ENCODE data around the gene CSPG5. TPM values are rescaled to one million over a fixed set of nuclear protein-coding genes. Genes with fewer than 3 reads are reported as not detected.

CSPG5 gene
- total RNA-seq, 3 donors from 2014 or later = 0.44 to 0.98 (median 0.96) TPM

DNA sequence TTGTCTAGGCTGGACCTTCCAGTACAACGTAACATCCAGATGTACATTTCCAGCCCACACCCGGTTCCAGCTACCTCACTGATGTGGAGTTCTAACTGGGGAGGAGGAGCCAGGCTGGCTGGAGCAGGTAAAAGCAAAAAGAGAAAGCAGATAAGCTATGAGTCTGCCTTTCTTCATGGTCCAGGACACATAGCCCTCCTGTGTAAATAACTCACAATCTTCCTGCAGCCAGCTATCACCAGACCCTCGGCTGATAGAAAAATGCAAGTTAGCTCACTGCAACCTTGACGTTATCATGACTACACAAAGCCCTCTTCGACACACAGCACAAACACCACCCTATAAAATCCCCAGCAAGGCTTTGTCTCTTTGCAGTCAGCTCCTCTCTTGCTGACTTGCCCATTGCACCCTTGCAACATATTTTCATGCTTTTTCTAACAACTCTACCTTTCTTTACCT is 44.6 kb downstream of the CSPG5 start:
- Histone ChIP-seq H3K27ac (no peak overlapping the region), H3K36me3 (no peaks in the 10 kb centered on the region), H3K9me3 (no peaks in the 10 kb centered on the region), H3K4me3 (no peak overlapping the region), H3K4me1 (no peaks in the 10 kb centered on the region), H3K27me3 (no peaks in the 10 kb centered on the region)
- DNase-seq (ENCODE audit: low spot score in 2 of 2) = no peak
- intact Hi-C loops (cut with DNase I; ENCODE audit: low total_unique reads) = no loop called here
- no peak for TF ChIP-seq POLR2AphosphoS5 (IDR thresholded peaks at IDR 0.05)
- TF ChIP-seq, protein P1, sequence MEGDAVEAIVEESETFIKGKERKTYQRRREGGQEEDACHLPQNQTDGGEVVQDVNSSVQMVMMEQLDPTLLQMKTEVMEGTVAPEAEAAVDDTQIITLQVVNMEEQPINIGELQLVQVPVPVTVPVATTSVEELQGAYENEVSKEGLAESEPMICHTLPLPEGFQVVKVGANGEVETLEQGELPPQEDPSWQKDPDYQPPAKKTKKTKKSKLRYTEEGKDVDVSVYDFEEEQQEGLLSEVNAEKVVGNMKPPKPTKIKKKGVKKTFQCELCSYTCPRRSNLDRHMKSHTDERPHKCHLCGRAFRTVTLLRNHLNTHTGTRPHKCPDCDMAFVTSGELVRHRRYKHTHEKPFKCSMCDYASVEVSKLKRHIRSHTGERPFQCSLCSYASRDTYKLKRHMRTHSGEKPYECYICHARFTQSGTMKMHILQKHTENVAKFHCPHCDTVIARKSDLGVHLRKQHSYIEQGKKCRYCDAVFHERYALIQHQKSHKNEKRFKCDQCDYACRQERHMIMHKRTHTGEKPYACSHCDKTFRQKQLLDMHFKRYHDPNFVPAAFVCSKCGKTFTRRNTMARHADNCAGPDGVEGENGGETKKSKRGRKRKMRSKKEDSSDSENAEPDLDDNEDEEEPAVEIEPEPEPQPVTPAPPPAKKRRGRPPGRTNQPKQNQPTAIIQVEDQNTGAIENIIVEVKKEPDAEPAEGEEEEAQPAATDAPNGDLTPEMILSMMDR (IDR thresholded peaks at IDR 0.05) = no peak
- no peak for TF ChIP-seq POLR2A (IDR thresholded peaks at IDR 0.05)

DNA sequence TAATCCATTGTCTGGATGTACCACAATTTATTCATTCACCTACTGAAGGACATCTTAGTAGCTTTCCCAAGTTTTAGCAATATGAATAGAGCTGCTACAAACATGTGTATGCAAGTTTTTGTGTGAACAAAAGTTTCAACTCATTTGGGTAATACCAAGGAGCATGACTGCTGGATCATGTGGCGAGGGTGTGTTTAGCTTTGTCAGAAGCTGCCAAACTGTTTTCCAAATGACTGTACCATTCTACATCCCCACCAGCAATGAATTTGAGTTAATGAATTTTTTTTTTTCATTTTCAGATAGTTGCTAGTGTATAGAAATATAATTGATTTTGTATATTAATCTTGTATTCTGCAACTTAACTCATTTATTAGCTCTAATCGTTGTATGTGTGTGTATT is 45.2 kb downstream of the CSPG5 start:
- intact Hi-C loops (cut with DNase I; ENCODE audit: low total_unique reads) = no loop called here
- no peak overlapping the region for H3K27ac ChIP-seq
- H3K4me1 ChIP-seq = no peaks in the 10 kb centered on the region
- peaks cover 0 to 4% of the 10 kb centered on the region in 2 donors for H3K9me3 ChIP-seq
- H3K27me3 ChIP-seq = no peaks in the 10 kb centered on the region
- H3K36me3 ChIP-seq = no peaks in the 10 kb centered on the region
- H3K4me3 ChIP-seq = no peak overlapping the region
- TF ChIP-seq POLR2AphosphoS5 (IDR thresholded peaks at IDR 0.05) (no peak), POLR2A (IDR thresholded peaks at IDR 0.05) (no peak)
- TF ChIP-seq, protein P1 (IDR thresholded peaks at IDR 0.05) = no peak
- DNase-seq (ENCODE audit: low spot score in 2 of 2) = no peak

DNA sequence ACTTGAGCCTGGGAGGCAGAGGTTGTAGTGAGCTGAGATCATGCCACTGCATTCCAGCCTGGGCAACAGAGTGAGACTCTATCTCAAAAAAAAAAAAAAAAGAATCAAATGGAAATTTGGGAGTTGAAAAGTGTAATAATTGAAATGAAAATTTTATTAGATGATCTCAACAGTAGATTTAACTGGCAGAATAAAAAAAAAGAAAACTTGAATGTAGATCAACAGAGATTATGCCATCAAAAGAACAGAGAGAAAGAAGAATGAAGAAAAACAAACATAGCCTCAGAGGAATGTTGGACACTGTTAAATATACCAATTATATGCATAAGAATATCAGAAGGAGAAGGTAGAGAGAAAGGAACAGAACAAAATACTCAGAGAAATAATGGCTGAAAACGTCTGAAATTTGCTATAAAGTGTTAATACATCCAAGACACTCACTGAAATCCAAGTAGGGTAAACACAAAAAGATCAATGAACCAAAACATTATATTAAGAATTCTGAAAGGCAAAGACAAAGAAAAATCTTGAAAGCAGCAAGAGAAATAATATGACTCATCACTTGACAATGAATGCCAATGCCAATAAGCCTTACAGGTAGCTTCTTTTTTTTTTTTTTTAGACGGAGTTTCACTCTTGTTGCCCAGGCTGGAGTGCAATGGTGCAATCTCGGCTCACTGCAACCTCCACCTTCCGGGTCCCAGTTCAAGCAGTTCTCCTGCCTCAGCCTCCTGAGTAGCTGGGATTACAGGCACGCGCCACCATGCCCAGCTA is 50.5 kb downstream of the CSPG5 start:
- intact Hi-C loops (cut with DNase I; ENCODE audit: low total_unique reads) = no loop called here
- no peaks in the 10 kb centered on the region for H3K36me3 ChIP-seq
- H3K27me3 ChIP-seq = no peaks in the 10 kb centered on the region
- no peaks in the 10 kb centered on the region for H3K4me1 ChIP-seq
- peaks cover 0 to 4% of the 10 kb centered on the region in 2 donors for H3K9me3 ChIP-seq
- DNase-seq (ENCODE audit: low spot score in 2 of 2) = no peak
- no peak overlapping the region for H3K4me3 ChIP-seq
- no peak overlapping the region for H3K27ac ChIP-seq
- TF ChIP-seq, protein P1 (IDR thresholded peaks at IDR 0.05) = no peak
- TF ChIP-seq POLR2AphosphoS5 (IDR thresholded peaks at IDR 0.05) (no peak), POLR2A (IDR thresholded peaks at IDR 0.05) (no peak)

DNA sequence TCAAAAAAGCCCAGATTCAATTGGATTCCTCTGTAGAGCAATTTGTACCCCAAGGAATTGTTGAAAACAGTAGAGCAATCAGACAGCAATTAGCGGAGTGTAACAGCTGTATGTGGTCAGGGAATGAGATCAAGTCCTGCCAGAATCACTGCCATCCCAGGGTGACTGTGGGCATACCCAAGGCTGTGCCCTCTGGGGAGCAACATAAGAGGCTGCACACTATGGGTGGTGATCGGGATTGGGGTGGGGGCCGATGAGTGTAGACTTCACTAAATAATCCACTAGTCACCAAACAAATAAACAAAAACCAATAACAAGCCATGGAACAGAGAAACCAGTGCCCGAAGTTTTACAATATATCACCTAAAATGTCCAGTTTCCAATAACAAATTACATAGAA is 53.0 kb downstream of the CSPG5 start:
- Histone ChIP-seq H3K36me3 (no peaks in the 10 kb centered on the region), H3K9me3 (peaks cover 0 to 4% of the 10 kb centered on the region in 2 donors), H3K27me3 (no peaks in the 10 kb centered on the region), H3K27ac (no peak overlapping the region), H3K4me3 (no peak overlapping the region), H3K4me1 (no peaks in the 10 kb centered on the region)
- intact Hi-C loops (cut with DNase I; ENCODE audit: low total_unique reads) = no loop called here
- no peak for DNase-seq (ENCODE audit: low spot score in 2 of 2)
- TF ChIP-seq POLR2A (IDR thresholded peaks at IDR 0.05) = no peak
- TF ChIP-seq, protein P1 (IDR thresholded peaks at IDR 0.05) = no peak
- TF ChIP-seq POLR2AphosphoS5 (IDR thresholded peaks at IDR 0.05) = no peak

DNA sequence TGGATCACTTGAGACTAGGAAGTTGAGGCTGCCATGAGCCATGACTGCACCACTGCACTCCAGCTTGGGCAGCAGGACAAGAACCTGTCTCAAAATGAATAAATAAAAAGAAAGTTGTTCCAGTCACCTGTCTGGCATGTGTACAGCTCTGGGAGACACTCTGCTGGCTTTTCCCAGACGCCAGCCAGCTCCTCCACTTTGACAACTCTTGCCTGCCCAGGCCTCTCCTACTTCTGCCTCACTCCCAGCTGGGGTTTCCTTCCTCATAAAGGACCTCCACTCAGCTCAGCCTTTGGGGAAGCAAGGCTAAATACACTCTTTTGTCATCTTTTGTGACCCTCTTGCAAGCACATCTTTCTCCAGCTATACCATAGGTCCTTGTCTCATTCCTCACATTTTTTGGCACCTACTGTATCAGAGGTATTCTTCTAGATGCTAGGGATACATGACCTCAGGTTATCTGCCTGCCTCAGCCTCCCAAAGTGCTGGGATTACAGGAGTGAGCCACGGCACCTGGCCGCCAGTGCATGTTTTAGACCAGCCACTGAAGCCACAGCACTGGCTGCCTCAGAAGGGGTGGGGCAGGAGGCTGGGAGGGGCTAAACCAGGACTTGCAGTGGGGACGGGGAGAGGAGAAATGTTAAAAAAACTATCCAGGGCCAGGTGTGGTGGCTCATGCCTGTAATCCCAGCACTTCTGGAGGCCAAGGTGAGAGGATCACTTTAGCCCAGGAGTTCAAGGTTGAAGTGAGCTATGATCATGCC is 55.2 kb downstream of the CSPG5 start:
- H3K4me1 ChIP-seq = no peaks in the 10 kb centered on the region
- TF ChIP-seq, protein P1 (IDR thresholded peaks at IDR 0.05) = no peak
- TF ChIP-seq POLR2A (IDR thresholded peaks at IDR 0.05) = no peak
- no peak for TF ChIP-seq POLR2AphosphoS5 (IDR thresholded peaks at IDR 0.05)
- H3K36me3 ChIP-seq = no peaks in the 10 kb centered on the region
- no peaks in the 10 kb centered on the region for H3K27me3 ChIP-seq
- intact Hi-C loops (cut with DNase I; ENCODE audit: low total_unique reads) = loop anchor here (5.0 kb wide), 1 partner anchor 264 kb away; no protein-coding TSS in a partner anchor
- no peak overlapping the region for H3K4me3 ChIP-seq
- DNase-seq (ENCODE audit: low spot score in 2 of 2) = no peak
- no peaks in the 10 kb centered on the region for H3K9me3 ChIP-seq
- H3K27ac ChIP-seq = no peak overlapping the region
